Dedifferentiated amniotic fluid mesenchymal stem cell (primary cell): ENCODE results near the gene ACLY.
"Not testable (repeated sequence)": the region's sequence is repeated elsewhere in the genome, so short reads cannot be mapped to it uniquely, and the experiment has no call there.

ENCODE experiments used
- DNase-seq: peaks from one replicate; pipeline ENCODE4 v3.0.0-alpha.2; 2016; ENCODE audit errors: extremely low spot score

Gene ACLY

GRCh38 chr17:41939693-41940090 lies 20.9 kb upstream of the ACLY start:
- no peak for DNase-seq

GRCh38 chr17:41939044-41939692 lies 20.4 kb upstream of the ACLY start:
- no peak for DNase-seq

- no peak for DNase-seq
These were observed 19.5 kb upstream of the ACLY start for GRCh38 chr17:41937970-41938954.

DNA sequence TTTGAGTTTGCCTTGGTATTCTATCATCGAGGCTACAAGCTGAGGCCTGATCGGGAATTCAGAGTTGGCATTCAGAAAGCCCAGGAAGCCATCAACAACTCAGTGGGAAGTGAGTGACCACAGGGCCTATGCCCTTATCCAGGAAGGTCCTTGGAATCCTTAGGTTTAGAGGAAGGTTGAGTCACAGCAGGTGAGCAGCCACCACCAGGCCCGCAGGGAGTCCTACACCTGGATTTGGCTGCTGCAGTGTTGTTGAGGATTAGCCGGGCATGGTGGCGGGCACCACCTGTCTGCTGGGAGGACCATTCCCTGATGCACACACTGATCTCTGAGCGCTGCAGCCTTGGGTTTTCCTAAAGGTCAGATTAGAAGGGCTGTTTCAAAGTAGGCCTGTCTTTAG lies 16.9 kb upstream of the ACLY start:
- no peak for DNase-seq

DNA sequence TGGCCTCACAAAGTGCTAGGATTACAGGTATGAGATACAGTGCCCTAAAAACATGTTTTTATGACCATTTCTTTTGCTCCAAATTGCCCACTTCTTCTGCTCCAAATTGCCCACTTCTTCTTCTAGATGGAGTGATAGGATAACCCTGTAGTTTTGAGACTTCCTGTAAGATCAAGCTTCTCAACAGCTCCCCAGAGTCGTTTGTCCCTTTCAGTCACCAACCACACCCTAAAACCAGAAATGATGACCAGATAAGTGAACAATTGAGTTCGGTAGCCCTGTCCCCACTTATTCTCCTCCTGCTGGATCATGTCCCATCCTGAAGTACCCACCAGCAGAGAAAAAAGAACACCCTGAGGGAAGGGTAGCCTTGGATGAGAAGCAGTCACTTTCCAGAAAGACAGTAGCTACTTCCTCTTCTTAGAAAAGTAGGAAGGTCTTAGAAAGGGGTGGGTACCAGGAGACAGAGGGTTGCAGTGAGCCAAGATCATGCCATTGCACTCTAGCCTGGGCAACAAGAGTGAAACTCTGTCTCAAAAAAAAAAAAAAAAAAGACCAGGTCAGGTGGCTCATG lies 14.2 kb upstream of the ACLY start:
- DNase-seq = no peak

- not testable (repeated sequence) for DNase-seq
These were observed 13.0 kb upstream of the ACLY start for GRCh38 chr17:41931715-41932114.

- DNase-seq = not testable (repeated sequence)
These were observed 12.0 kb upstream of the ACLY start for GRCh38 chr17:41930833-41931156.

GRCh38 chr17:41930009-41930832 lies 11.5 kb upstream of the ACLY start, which contains the start of gene ODAD4:
Gene ODAD4 (plus strand): TSS chr17:41930617. CDS start chr17:41930724, 107 bp downstream.
- DNase-seq = peak; percentile 98

- no peak for DNase-seq
These were observed 10.0 kb upstream of the ACLY start for GRCh38 chr17:41928693-41929251.

DNA sequence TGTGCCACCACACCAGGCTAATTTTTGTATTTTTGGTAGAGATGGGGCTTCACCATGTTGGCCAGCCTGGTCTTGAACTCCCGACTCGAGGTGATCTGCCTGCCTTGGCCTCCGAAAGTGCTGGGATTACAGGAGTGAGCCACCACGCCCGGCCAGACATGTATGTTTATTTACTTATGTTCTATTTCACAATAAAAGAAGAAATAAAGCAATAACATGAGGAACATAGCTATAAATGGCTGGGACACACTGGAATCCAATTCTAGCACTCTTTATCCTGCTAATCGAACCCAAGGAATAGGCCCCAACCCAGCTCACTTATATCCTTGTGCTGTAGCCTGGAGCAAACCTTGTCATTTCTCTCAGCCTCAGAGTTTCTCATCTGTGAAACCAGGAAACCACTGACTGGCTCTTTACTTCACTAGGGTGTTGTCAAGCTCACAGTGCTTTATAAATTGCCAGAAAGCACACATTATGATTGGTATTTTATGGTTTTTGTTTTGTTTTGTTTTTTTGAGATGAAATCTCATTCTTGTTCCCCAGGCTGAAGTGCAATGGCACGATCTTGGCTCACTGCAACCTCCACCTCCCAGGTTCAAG lies 7.3 kb upstream of the ACLY start:
- DNase-seq = no peak

GRCh38 chr17:41920580-41920955 lies 1.8 kb upstream of the ACLY start:
- no peak for DNase-seq

- DNase-seq = no peak
These were observed 1.3 kb upstream of the ACLY start for GRCh38 chr17:41919840-41920579.

DNA sequence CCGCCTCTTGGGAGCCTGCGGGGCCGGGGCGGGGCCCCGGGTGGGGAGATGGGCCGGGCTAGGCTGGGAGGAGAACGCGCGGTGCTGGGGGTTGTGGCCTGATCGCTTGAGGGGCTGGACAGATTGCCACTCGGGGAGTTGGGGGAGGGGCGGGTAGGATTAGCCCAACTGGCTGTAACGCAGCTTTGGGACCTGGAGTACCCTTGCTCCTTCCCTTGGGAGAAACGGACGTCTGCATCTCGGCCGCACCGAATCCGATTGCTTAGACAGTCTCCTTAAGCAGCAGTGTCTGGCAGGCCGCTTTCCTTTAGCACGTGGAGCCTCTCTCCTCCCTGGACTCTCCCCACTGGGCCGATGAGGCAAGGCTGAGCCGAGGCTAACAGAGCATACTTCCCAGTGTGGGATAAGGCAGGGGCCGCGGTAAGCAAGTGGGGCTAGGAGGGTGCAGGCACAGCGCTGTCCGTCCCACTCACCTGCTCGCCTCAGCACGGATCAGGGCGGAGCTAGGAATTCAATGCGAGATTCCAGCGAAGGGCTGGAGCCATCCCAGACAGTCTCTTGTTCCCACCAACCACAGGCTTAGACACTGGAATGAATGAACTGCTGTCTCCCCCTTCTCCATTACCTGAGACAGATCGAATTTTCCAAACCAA lies 540 bp upstream of the ACLY start:
- peak; percentile 29 for DNase-seq

- no peak for DNase-seq
These were observed 955 bp downstream of the ACLY start for GRCh38 chr17:41917679-41918313.

GRCh38 chr17:41917192-41917591 lies 1.6 kb downstream of the ACLY start:
- peak; percentile 52 for DNase-seq

DNA sequence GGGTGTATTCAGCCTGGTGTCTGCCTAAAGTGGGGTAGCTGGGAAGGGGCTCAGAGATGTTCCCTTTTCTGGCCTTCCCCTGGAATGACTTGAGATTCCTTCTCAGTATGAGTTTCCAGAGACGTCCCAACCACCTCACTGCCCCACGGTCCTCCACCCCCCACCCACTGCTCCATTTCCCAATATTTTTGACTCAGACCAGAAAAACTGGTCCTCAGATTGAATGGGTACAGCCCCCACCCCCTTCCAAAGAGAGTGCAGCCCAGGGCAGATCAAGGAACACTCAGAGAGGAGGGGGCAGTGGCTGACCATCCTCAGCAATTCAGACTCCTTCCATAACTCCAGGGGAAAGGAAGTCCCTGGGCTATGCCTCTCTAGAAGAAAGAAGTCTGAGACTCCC lies 3.2 kb downstream of the ACLY start:
- DNase-seq = no peak

DNA sequence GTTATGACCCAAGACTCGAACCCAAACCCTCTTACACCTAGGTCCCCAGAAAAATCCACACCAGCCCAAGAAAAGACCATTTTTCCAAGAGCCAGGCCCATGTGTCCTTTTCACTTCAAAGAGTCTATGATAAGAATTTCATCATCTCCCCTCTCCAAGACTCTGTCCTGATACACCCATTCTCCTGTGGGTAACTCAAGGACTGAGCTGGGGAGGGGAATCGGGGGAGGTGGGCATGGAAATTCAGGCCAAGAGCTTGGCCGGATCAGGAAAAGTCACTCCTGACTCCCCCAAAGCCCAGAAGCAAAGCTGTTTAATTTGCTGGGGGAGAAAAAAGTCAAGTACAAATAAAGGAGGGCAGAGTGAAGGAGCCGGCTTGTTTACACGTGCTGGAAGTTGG lies 3.7 kb downstream of the ACLY start:
- no peak for DNase-seq

- DNase-seq = no peak
These were observed 4.4 kb downstream of the ACLY start for GRCh38 chr17:41914358-41914766.

DNA sequence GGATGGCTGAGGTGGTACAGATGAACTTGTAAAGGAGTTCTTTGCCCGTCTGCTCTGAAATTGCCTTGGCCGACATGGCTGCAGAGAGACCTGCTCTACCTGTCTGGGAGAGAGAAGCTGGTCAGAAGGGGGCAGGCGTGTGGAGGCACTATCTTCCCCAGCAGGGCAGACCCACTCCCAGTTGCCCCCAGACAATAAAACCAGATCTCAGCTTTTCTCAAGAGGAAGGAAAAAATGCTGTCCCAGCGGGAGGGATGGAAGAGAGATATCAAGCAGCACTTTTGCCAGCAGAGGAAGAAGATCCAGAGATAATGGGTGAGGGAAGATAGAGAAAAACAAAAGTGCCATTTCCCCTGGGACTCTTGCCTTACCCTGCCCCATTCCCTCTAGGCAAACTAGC lies 5.0 kb downstream of the ACLY start:
- no peak for DNase-seq
